ENCODE measurements around the gene SF3A2.

DNA sequence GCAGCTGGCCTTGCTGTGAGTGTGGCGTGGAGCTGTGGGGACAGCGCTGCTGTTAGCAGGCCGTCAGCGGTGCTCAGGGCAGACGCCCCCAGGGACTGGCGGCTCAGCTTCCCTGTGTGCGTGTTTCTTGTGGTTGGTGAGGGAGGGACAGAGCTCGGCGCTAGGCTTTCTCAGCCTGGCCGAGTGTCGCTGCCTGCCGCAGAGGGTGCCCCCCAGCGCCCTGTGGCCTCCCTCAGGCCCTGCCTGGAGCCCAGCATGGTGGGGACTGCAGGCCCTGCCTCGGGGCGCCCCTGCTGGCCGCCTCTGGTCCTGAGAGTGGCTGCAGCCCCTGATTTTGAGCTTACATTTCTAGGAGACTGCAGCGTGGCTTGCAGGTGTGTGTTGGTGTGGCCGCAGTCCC is 37.4 kb upstream of the SF3A2 start:
- no peak for TF ChIP-seq POLR2A (IDR thresholded peaks at IDR 0.05)
- TF ChIP-seq, protein P1, sequence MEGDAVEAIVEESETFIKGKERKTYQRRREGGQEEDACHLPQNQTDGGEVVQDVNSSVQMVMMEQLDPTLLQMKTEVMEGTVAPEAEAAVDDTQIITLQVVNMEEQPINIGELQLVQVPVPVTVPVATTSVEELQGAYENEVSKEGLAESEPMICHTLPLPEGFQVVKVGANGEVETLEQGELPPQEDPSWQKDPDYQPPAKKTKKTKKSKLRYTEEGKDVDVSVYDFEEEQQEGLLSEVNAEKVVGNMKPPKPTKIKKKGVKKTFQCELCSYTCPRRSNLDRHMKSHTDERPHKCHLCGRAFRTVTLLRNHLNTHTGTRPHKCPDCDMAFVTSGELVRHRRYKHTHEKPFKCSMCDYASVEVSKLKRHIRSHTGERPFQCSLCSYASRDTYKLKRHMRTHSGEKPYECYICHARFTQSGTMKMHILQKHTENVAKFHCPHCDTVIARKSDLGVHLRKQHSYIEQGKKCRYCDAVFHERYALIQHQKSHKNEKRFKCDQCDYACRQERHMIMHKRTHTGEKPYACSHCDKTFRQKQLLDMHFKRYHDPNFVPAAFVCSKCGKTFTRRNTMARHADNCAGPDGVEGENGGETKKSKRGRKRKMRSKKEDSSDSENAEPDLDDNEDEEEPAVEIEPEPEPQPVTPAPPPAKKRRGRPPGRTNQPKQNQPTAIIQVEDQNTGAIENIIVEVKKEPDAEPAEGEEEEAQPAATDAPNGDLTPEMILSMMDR (IDR thresholded peaks at IDR 0.05), result peak in 2 of 6 experiments; percentile 12 to 14
